Neural progenitor cell (in vitro differentiated cells): ENCODE data around the gene MYLK4. TPM values are rescaled to one million over a fixed set of nuclear protein-coding genes. Genes with fewer than 3 reads are reported as not detected.

Experiments used
- DNase-seq: peaks from one replicate; pipeline ENCODE4 v3.0.0-alpha.2; 2016; ENCODE audit warnings: low spot score
- H2AFZ ChIP-seq: fragments of 200-600 bp; sonication (generic); replicated peaks from 2 replicates; pipeline ENCODE4 v1.6.1; 2016; ENCODE audit warnings: antibody characterized with exemption
- H3F3A ChIP-seq: fragments of 200-600 bp; sonication (generic); 2 replicates; pipeline ENCODE4 v1.6.1; 2016; ENCODE audit warnings: antibody characterized with exemption, low read depth
- H3K27ac ChIP-seq: fragments of 200-600 bp; sonication (generic); 2 replicates; pipeline ENCODE4 v1.5.1; 2016; ENCODE audit warnings: mild to moderate bottlenecking
- H3K27me3 ChIP-seq: fragments of 200-600 bp; sonication (generic); 2 replicates; pipeline ENCODE4 v1.6.1; 2016; ENCODE audit warnings: mild to moderate bottlenecking, moderate library complexity
- H3K36me3 ChIP-seq: fragments of 200-600 bp; sonication (generic); 2 replicates; pipeline ENCODE4 v1.5.1; 2016
- H3K4me1 ChIP-seq: fragments of 200-600 bp; sonication (generic); 2 replicates; pipeline ENCODE4 v1.6.1; 2016; ENCODE audit warnings: mixed run types
- H3K4me2 ChIP-seq: fragments of 200-600 bp; sonication (generic); 2 replicates; pipeline ENCODE4 v1.6.1; 2016
- H3K4me3 ChIP-seq: fragments of 200-600 bp; sonication (generic); 2 replicates; pipeline ENCODE4 v1.5.1; 2016
- H3K79me2 ChIP-seq: fragments of 200-600 bp; sonication (generic); 2 replicates; pipeline ENCODE4 v1.6.1; 2016; ENCODE audit warnings: low read depth
- H3K9ac ChIP-seq: fragments of 200-600 bp; sonication (generic); 2 replicates; pipeline ENCODE4 v1.6.1; 2016
- H3K9me3 ChIP-seq: fragments of 200-600 bp; sonication (generic); 2 replicates; pipeline ENCODE4 v1.5.1; 2016; ENCODE audit warnings: low read depth
- H4K20me1 ChIP-seq: fragments of 200-600 bp; sonication (generic); 2 replicates; pipeline ENCODE4 v1.6.1; 2016; ENCODE audit warnings: low read depth
- H3K27ac Mint-ChIP-seq: 3 replicates; pipeline ENCODE4 v1.8.0; 2021; ENCODE audit warnings: mixed read lengths
- H3K27me3 Mint-ChIP-seq: 2 replicates; pipeline ENCODE4 v1.8.0; 2022; ENCODE audit warnings: low read depth, mild to moderate bottlenecking, inconsistent platforms, moderate library complexity, mixed read lengths; ENCODE audit not compliant: insufficient read depth
- H3K36me3 Mint-ChIP-seq: 3 replicates; pipeline ENCODE4 v1.8.0; 2021; ENCODE audit warnings: mixed read lengths
- H3K4me1 Mint-ChIP-seq: 3 replicates; pipeline ENCODE4 v1.8.0; 2021; ENCODE audit warnings: mixed read lengths
- H3K4me3 Mint-ChIP-seq: 3 replicates; pipeline ENCODE4 v1.8.0; 2021; ENCODE audit warnings: mild to moderate bottlenecking, moderate library complexity, mixed read lengths
- H3K9me3 Mint-ChIP-seq: 3 replicates; pipeline ENCODE4 v1.8.0; 2020; ENCODE audit warnings: mixed read lengths
- EZH2 ChIP-seq: fragments of 200-600 bp; sonication (generic); IDR thresholded peaks from 2 replicates; pipeline ENCODE4 v1.6.1; 2017; ENCODE audit warnings: antibody characterized with exemption, mild to moderate bottlenecking, moderate library complexity
- EZH2phosphoT487 ChIP-seq: fragments of 200-600 bp; sonication (generic); IDR thresholded peaks from 2 replicates; pipeline ENCODE4 v1.6.1; 2017; ENCODE audit warnings: antibody characterized with exemption
- total RNA-seq: library from RNA; depleted of rRNA; stranded (reverse); fragments of >200 nt; gene quantifications from 2 replicates; pipeline ENCODE4 v1.2.3, GENCODE V29; 2015; ENCODE audit warnings: low replicate concordance
- TF ChIP-seq, protein P1 (sequence below): fragments of 200-600 bp; sonication (generic); IDR thresholded peaks from 2 replicates; pipeline ENCODE4 v1.5.1; 2017; ENCODE audit warnings: antibody characterized with exemption, mild to moderate bottlenecking

The MYLK4 gene
- total RNA-seq, 1 donor from 2014 or later = not detected

DNA sequence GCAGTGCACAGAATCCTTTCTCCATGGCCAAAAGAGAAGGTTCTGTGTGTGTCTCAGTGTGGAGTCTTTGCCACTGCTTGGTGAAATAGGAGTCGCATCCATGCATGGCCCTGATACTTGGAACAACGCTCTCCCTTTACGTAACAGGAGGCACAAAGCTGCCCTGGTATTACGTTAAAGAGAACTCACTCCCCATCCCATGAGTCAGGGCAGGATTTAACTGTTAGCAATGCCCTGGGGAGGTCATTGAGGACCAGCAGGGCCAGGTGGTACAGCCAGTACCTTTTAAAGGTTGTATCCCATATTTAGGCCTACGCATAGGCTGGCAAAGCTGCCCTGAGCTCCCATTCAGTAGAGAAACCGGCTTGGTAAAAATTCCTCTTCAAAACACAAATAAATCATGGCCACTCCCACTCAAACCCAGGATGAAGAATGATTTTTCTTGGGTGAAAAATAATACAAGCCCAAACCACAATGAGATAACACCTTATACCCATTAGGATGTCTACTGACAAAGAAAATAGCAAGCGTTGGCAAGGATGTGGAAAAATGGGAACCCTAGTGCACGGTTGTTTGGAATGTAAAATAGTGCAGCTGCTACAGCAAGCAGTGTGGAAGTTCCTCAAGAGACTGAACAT lies 37.1 kb downstream of the MYLK4 start:
- no peak overlapping the region for H3K27ac Mint-ChIP-seq
- Histone ChIP-seq H4K20me1 (no peaks in the 10 kb centered on the region), H3K9ac (no peak overlapping the region), H3F3A (no peaks in the 10 kb centered on the region), H3K9me3 (no peaks in the 10 kb centered on the region), H3K27me3 (no peaks in the 10 kb centered on the region), H3K4me3 (no peak overlapping the region), H3K4me2 (no peak overlapping the region), H3K36me3 (no peaks in the 10 kb centered on the region), H3K4me1 (no peaks in the 10 kb centered on the region), H3K27ac (no peak overlapping the region), H3K79me2 (no peaks in the 10 kb centered on the region), H2AFZ (no peak overlapping the region)
- DNase-seq = no peak
- peaks cover 3% of the 10 kb centered on the region for H3K27me3 Mint-ChIP-seq
- no peaks in the 10 kb centered on the region for H3K4me1 Mint-ChIP-seq
- no peaks in the 10 kb centered on the region for H3K36me3 Mint-ChIP-seq
- H3K9me3 Mint-ChIP-seq = peaks cover 17% of the 10 kb centered on the region
- H3K4me3 Mint-ChIP-seq = no peak overlapping the region
- TF ChIP-seq EZH2phosphoT487 (no peak), EZH2 (no peak)
- TF ChIP-seq, protein P1, sequence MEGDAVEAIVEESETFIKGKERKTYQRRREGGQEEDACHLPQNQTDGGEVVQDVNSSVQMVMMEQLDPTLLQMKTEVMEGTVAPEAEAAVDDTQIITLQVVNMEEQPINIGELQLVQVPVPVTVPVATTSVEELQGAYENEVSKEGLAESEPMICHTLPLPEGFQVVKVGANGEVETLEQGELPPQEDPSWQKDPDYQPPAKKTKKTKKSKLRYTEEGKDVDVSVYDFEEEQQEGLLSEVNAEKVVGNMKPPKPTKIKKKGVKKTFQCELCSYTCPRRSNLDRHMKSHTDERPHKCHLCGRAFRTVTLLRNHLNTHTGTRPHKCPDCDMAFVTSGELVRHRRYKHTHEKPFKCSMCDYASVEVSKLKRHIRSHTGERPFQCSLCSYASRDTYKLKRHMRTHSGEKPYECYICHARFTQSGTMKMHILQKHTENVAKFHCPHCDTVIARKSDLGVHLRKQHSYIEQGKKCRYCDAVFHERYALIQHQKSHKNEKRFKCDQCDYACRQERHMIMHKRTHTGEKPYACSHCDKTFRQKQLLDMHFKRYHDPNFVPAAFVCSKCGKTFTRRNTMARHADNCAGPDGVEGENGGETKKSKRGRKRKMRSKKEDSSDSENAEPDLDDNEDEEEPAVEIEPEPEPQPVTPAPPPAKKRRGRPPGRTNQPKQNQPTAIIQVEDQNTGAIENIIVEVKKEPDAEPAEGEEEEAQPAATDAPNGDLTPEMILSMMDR = no peak

DNA sequence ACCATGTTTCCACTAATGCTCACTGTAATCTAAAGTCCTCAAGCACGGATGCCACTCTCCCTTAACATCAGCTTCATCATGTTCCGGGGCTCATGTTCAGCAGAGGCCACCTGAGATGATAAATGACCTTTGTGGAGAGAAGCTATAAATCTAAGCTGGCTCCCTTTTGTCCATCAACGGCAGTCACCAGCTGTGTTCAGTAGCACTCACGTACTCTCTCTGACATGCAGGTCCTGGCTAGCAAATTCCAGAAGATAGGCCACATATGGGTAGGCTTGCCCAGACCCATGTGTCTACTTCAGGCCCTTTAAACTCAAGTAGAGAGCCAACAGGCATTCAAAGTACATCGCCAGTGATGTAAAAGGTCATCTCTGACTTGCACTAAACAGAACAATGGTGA lies 38.6 kb downstream of the MYLK4 start:
- DNase-seq = no peak
- Mint-ChIP-seq H3K27me3 (peaks cover 3% of the 10 kb centered on the region), H3K9me3 (peaks cover 17% of the 10 kb centered on the region), H3K4me3 (no peak overlapping the region), H3K27ac (no peak overlapping the region), H3K4me1 (no peaks in the 10 kb centered on the region), H3K36me3 (no peaks in the 10 kb centered on the region)
- no peaks in the 10 kb centered on the region for H4K20me1 ChIP-seq
- H3K4me2 ChIP-seq = no peak overlapping the region
- no peaks in the 10 kb centered on the region for H3F3A ChIP-seq
- H3K36me3 ChIP-seq = no peaks in the 10 kb centered on the region
- no peaks in the 10 kb centered on the region for H3K9me3 ChIP-seq
- H3K27me3 ChIP-seq = no peaks in the 10 kb centered on the region
- H3K27ac ChIP-seq = no peak overlapping the region
- H2AFZ ChIP-seq = no peak overlapping the region
- no peak overlapping the region for H3K9ac ChIP-seq
- no peak overlapping the region for H3K4me3 ChIP-seq
- TF ChIP-seq EZH2phosphoT487 (no peak), EZH2 (no peak)
- TF ChIP-seq, protein P1 = no peak
- no peaks in the 10 kb centered on the region for H3K79me2 ChIP-seq
- H3K4me1 ChIP-seq = no peaks in the 10 kb centered on the region

DNA sequence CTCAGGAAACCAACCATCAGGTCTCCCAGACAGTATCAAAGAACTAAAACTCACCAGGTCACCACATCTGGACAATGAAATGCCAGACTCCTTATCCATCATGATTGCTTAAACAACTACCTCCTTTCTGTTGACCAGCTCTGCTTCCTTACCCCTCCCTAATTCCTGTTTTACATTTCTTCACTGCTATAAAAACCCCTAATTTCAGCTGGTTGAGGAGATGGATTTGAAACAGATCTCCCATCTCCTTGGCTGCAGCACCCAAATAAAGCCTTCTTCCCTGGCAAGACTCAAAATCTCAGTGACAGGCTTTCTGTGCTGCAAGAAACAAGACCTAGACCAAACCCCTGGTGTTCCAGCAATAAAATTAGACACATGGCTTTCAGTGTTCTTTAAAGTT lies 40.3 kb downstream of the MYLK4 start:
- H3K4me3 ChIP-seq = no peak overlapping the region
- TF ChIP-seq EZH2phosphoT487 (no peak), EZH2 (no peak)
- TF ChIP-seq, protein P1 = no peak
- Mint-ChIP-seq H3K4me1 (no peaks in the 10 kb centered on the region), H3K9me3 (peaks cover 17% of the 10 kb centered on the region), H3K27me3 (peaks cover 3% of the 10 kb centered on the region), H3K27ac (no peak overlapping the region), H3K36me3 (no peaks in the 10 kb centered on the region), H3K4me3 (no peak overlapping the region)
- no peaks in the 10 kb centered on the region for H3K4me1 ChIP-seq
- no peaks in the 10 kb centered on the region for H3K9me3 ChIP-seq
- no peaks in the 10 kb centered on the region for H3K27me3 ChIP-seq
- no peaks in the 10 kb centered on the region for H3K36me3 ChIP-seq
- H3F3A ChIP-seq = no peaks in the 10 kb centered on the region
- no peaks in the 10 kb centered on the region for H4K20me1 ChIP-seq
- no peak overlapping the region for H3K27ac ChIP-seq
- no peak overlapping the region for H3K9ac ChIP-seq
- H2AFZ ChIP-seq = no peak overlapping the region
- no peak overlapping the region for H3K4me2 ChIP-seq
- DNase-seq = no peak
- H3K79me2 ChIP-seq = no peaks in the 10 kb centered on the region
